Measurements from ENCODE around the gene DYRK2.
A peak's percentile ranks its signal among the peaks of the same experiment; 100 is the strongest.

DYRK2 gene

GRCh38 chr12:67648521-67649260 lies at the start of gene DYRK2:
Gene DYRK2, plus strand, starts transcription at chr12:67648745. Its CDS starts 389 bp downstream, at chr12:67649134.
- DNase-seq = peak; percentile 43

GRCh38 chr12:67599691-67600090 lies 48.9 kb upstream of the DYRK2 start:
- no peak for DNase-seq

GRCh38 chr12:67601126-67601525 lies 47.4 kb upstream of the DYRK2 start:
- no peak for DNase-seq

GRCh38 chr12:67609226-67609870 lies 39.2 kb upstream of the DYRK2 start:
- no peak for DNase-seq

GRCh38 chr12:67613040-67613439 lies 35.5 kb upstream of the DYRK2 start:
- no peak for DNase-seq

- no peak for DNase-seq
Measured at GRCh38 chr12:67617629-67618028, 30.9 kb upstream of the DYRK2 start.

GRCh38 chr12:67618303-67618702 lies 30.2 kb upstream of the DYRK2 start:
- DNase-seq = no peak

GRCh38 chr12:67621112-67621511 lies 27.4 kb upstream of the DYRK2 start:
- DNase-seq = no peak

- DNase-seq = peak; percentile 41
Measured at GRCh38 chr12:67621926-67622325, 26.6 kb upstream of the DYRK2 start.

- DNase-seq = no peak
Measured at GRCh38 chr12:67623259-67623658, 25.3 kb upstream of the DYRK2 start.

- DNase-seq = no peak
Measured at GRCh38 chr12:67624355-67624754, 24.2 kb upstream of the DYRK2 start.

GRCh38 chr12:67625004-67625403 lies 23.5 kb upstream of the DYRK2 start:
- DNase-seq = no peak

GRCh38 chr12:67626156-67626555 lies 22.4 kb upstream of the DYRK2 start:
- DNase-seq = no peak

GRCh38 chr12:67630373-67631088 lies 18.0 kb upstream of the DYRK2 start:
- DNase-seq = no peak

- no peak for DNase-seq
Measured at GRCh38 chr12:67632005-67632404, 16.5 kb upstream of the DYRK2 start.

GRCh38 chr12:67633024-67633610 lies 15.4 kb upstream of the DYRK2 start:
- no peak for DNase-seq

- DNase-seq = no peak
Measured at GRCh38 chr12:67633708-67634107, 14.8 kb upstream of the DYRK2 start.

GRCh38 chr12:67634303-67634761 lies 14.2 kb upstream of the DYRK2 start:
- DNase-seq = no peak

GRCh38 chr12:67637718-67638117 lies 10.8 kb upstream of the DYRK2 start:
- no peak for DNase-seq

GRCh38 chr12:67638694-67639093 lies 9.9 kb upstream of the DYRK2 start:
- no peak for DNase-seq

GRCh38 chr12:67640863-67641262 lies 7.7 kb upstream of the DYRK2 start:
- DNase-seq = no peak

GRCh38 chr12:67645126-67645525 lies 3.4 kb upstream of the DYRK2 start:
- DNase-seq = no peak

- DNase-seq = no peak
Measured at GRCh38 chr12:67645601-67646000, 2.9 kb upstream of the DYRK2 start.
